GM21367 (cell line): ENCODE measurements around the gene THSD4.

ENCODE experiments used
- ATAC-seq: cut with Tn5 transposase; IDR thresholded peaks from one replicate; pipeline ENCODE4 v1.9.1; 2021; ENCODE audit not compliant: unreplicated experiment

Gene THSD4

GRCh38 chr15:71220828-71221227, 105.6 kb downstream of the THSD4 start:
- no peak for ATAC-seq

GRCh38 chr15:71221417-71221816, 106.1 kb downstream of the THSD4 start:
- ATAC-seq: no peak

GRCh38 chr15:71223516-71223915, 108.2 kb downstream of the THSD4 start:
- ATAC-seq: no peak

- ATAC-seq: no peak
These were observed 108.8 kb downstream of the THSD4 start for GRCh38 chr15:71224024-71224423.

GRCh38 chr15:71225851-71226250, 110.6 kb downstream of the THSD4 start:
- no peak for ATAC-seq

- no peak for ATAC-seq
These were observed 111.5 kb downstream of the THSD4 start for GRCh38 chr15:71226536-71227455.

- ATAC-seq: no peak
These were observed 113.1 kb downstream of the THSD4 start for GRCh38 chr15:71228403-71228802.

GRCh38 chr15:71230303-71230702, 115.0 kb downstream of the THSD4 start:
- ATAC-seq: no peak

GRCh38 chr15:71231758-71232157, 116.5 kb downstream of the THSD4 start:
- ATAC-seq: no peak

GRCh38 chr15:71232411-71232810, 117.1 kb downstream of the THSD4 start:
- no peak for ATAC-seq

- no peak for ATAC-seq
These were observed 122.4 kb downstream of the THSD4 start for GRCh38 chr15:71237456-71238188.

- ATAC-seq: no peak
These were observed 123.7 kb downstream of the THSD4 start for GRCh38 chr15:71238926-71239325.

- no peak for ATAC-seq
These were observed 124.5 kb downstream of the THSD4 start for GRCh38 chr15:71239592-71240364.

- no peak for ATAC-seq
These were observed 127.0 kb downstream of the THSD4 start for GRCh38 chr15:71242292-71242691.

GRCh38 chr15:71244250-71244649, 129.0 kb downstream of the THSD4 start:
- no peak for ATAC-seq

- ATAC-seq: no peak
These were observed 130.3 kb downstream of the THSD4 start for GRCh38 chr15:71245588-71245987.

GRCh38 chr15:71248386-71248785, 133.1 kb downstream of the THSD4 start:
- ATAC-seq: no peak

GRCh38 chr15:71249986-71250385, 134.7 kb downstream of the THSD4 start:
- no peak for ATAC-seq

- ATAC-seq: no peak
These were observed 135.8 kb downstream of the THSD4 start for GRCh38 chr15:71250936-71251583.

- no peak for ATAC-seq
These were observed 136.3 kb downstream of the THSD4 start for GRCh38 chr15:71251584-71252043.
